HepG2 (cell line): ENCODE measurements around the gene SMTNL1. TPM values are rescaled to one million over a fixed set of nuclear protein-coding genes. Genes with fewer than 3 reads are reported as not detected.

ENCODE experiments used
- ATAC-seq: fragments of 200-7000 bp; cut with Tn5 transposase; 3 replicates; pipeline ENCODE4 v1.9.1; 2020; ENCODE audit warnings: mild to moderate bottlenecking, moderate library complexity
- BruUV-seq: library from RNA; stranded (reverse); fragments of 400-500 nt; replicated peaks from 2 replicates; lab custom pipeline; 2021; lab: Mats Ljungman, UMichigan
- CTCF ChIA-PET: fragments of 300-600 bp; formaldehyde crosslinking; extraction: SDS; loops from one replicate; lab custom pipeline; 2021; ENCODE audit warnings: low total read pairs, inconsistent platforms, low intra/inter-chr PET ratio; lab: Yijun Ruan, JAX
- POLR2A ChIA-PET: fragments of 350-600 bp; sonication (Branson Sonifier 250); formaldehyde crosslinking; loops from one replicate; lab custom pipeline; 2020; ENCODE audit warnings: antibody characterized with exemption, inconsistent platforms; lab: Yijun Ruan, JAX
- DNase-seq: peaks from one replicate; pipeline ENCODE4 v3.0.0-alpha.2; 2015; ENCODE audit warnings: low spot score
- FAIRE-seq: peaks from 3 replicates; lab custom pipeline; 2011; peaks lifted over from hg19 to GRCh38; lab: Jason Lieb, UNC
- H2AFZ ChIP-seq: one replicate; pipeline ENCODE4 v1.6.1; 2011; ENCODE audit warnings: low read length, inconsistent platforms
- H3K27ac ChIP-seq: fragments of 300-600 bp; 3 replicates; pipeline ENCODE4 v1.8.0; 2011; ENCODE audit warnings: mixed run types, mild to moderate bottlenecking, mixed read lengths, low read length, inconsistent platforms; ENCODE audit not compliant: insufficient read depth; ENCODE audit errors: extremely low read length
- H3K27me3 ChIP-seq, 2 experiments: fragments of 200-600 bp in 1 of 2; 2 replicates in 1 of 2; 3 replicates in 1 of 2; pipeline versions ENCODE4 v1.6.0 to v1.8.0; 2011; ENCODE audit warnings: low read length in 2 of 2, mild to moderate bottlenecking in 2 of 2, moderate library complexity in 2 of 2, inconsistent platforms in 1 of 2; ENCODE audit not compliant: insufficient read depth in 2 of 2, control insufficient read depth in 1 of 2
- H3K36me3 ChIP-seq, 2 experiments: fragments of 200-600 bp in 1 of 2; replicated peaks in 1 of 2; 2 replicates in 1 of 2; 3 replicates in 1 of 2; pipeline versions ENCODE4 v1.5.1 to v1.8.0; 2011; ENCODE audit warnings: low read length in 2 of 2, inconsistent platforms in 1 of 2; ENCODE audit not compliant: insufficient read depth in 2 of 2, control insufficient read depth in 1 of 2
- H3K4me1 ChIP-seq: 2 replicates; pipeline ENCODE4 v1.5.1; 2012; ENCODE audit warnings: low read length, inconsistent platforms; ENCODE audit not compliant: insufficient read depth
- H3K4me2 ChIP-seq: 2 replicates; pipeline ENCODE4 v1.6.0; 2011; ENCODE audit warnings: low read depth, low read length, inconsistent platforms
- H3K4me3 ChIP-seq, 3 experiments: fragments of 200-600 bp in 1 of 3; sonication (generic), shearing (Covaris generic) in 1 of 3; replicated peaks in 1 of 3; 2 replicates each; pipeline ENCODE4 v1.5.1; 2011 to 2016; ENCODE audit warnings: low read length in 3 of 3, inconsistent platforms in 2 of 3, low read depth in 2 of 3, mild to moderate bottlenecking in 2 of 3, control low read depth in 1 of 3, mixed read lengths in 1 of 3; ENCODE audit not compliant: insufficient read depth in 1 of 3
- H3K79me2 ChIP-seq: one replicate; pipeline ENCODE4 v1.6.1; 2011; ENCODE audit warnings: low read length, inconsistent platforms; ENCODE audit not compliant: insufficient read depth
- H3K9ac ChIP-seq: 2 replicates; pipeline ENCODE4 v1.6.0; 2011; ENCODE audit warnings: mild to moderate bottlenecking, low read depth, low read length, inconsistent platforms; ENCODE audit not compliant: insufficient read depth
- H3K9me3 ChIP-seq: 2 replicates; pipeline ENCODE4 v1.5.1; 2012; ENCODE audit warnings: mild to moderate bottlenecking, low read length
- H4K20me1 ChIP-seq: 2 replicates; pipeline ENCODE4 v1.6.0; 2011; ENCODE audit warnings: inconsistent platforms, mild to moderate bottlenecking, low read length, moderate library complexity; ENCODE audit not compliant: insufficient read depth
- GPBP1L1 ChIP-seq: sonication (generic); formaldehyde crosslinking; IDR thresholded peaks from 2 replicates; pipeline ENCODE4 v1.5.0; 2020; ENCODE audit warnings: mild to moderate bottlenecking, missing genetic modification reagents
- KLF9 ChIP-seq: IDR thresholded peaks from 2 replicates; pipeline ENCODE4 v1.6.1; 2016; ENCODE audit warnings: low read depth
- NFKBIZ ChIP-seq: IDR thresholded peaks from 2 replicates; pipeline ENCODE4 v1.6.1; 2018; ENCODE audit warnings: missing genetic modification reagents, missing compliant biosample characterization
- ZFX ChIP-seq: sonication (generic); formaldehyde crosslinking; IDR thresholded peaks from 2 replicates; pipeline ENCODE4 v1.4.0; 2020; ENCODE audit warnings: mild to moderate bottlenecking, low read depth, missing genetic modification reagents, moderate library complexity
- ZNF24 ChIP-seq: fragments of 450-650 bp; IDR thresholded peaks from 2 replicates; pipeline ENCODE4 v1.6.1; 2017; ENCODE audit warnings: antibody characterized with exemption, mild to moderate bottlenecking
- ZNF263 ChIP-seq: sonication (generic); formaldehyde crosslinking; IDR thresholded peaks from 2 replicates; pipeline ENCODE4 v1.4.0; 2020; ENCODE audit warnings: missing genetic modification reagents
- ZNF710 ChIP-seq: sonication (generic); formaldehyde crosslinking; IDR thresholded peaks from 2 replicates; pipeline ENCODE4 v1.5.0; 2020; ENCODE audit warnings: mild to moderate bottlenecking, missing genetic modification reagents, borderline replicate concordance
- WGBS: methylation state at CpG from one replicate; pipeline ENCODE4 v1.1.6; 2017; ENCODE audit warnings: low lambda C conversion rate; 5-methylcytosine and 5-hydroxymethylcytosine counted together
- in situ Hi-C: cut with HindIII; loops from 2 replicates; pipeline ENCODE4 v1.10.0; 2017; ENCODE audit warnings: low pct_unique_long_range_greater_than_20kb; ENCODE audit not compliant: extremely low pct_ligation_motif_present
- intact Hi-C: fragments of 100-400 bp; cut with micrococcal nuclease; formaldehyde crosslinking; loops from one replicate; pipeline ENCODE4 v1.10.0; 2022; ENCODE audit not compliant: unreplicated experiment
- polyA plus RNA-seq, 8 experiments: library from polyadenylated mRNA; depleted of rRNA in 3 of 8; stranded (reverse) in 7 of 8; unstranded in 1 of 8; fragments of >200 nt; fragmentation: Illumina TruSeq in 4 of 8; extraction: Trizol in 4 of 8; gene quantifications; 2 replicates each; pipeline versions ENCODE4 v1.2.1 to v1.2.3, GENCODE V29; 2011 to 2016; ENCODE audit warnings: low read depth in 4 of 8, missing spikeins in 1 of 8, mixed read lengths in 1 of 8; ENCODE audit not compliant: insufficient read depth in 1 of 8
- total RNA-seq, 5 experiments: library from RNA; depleted of rRNA; stranded (reverse); fragments of >200 nt; fragmentation: Illumina TruSeq; extraction: Trizol; gene quantifications; 2 replicates each; pipeline ENCODE4 v1.2.3, GENCODE V29; 2016; ENCODE audit warnings: low read depth in 1 of 5

Gene SMTNL1
- total and polyA plus RNA-seq, 2 of the 13 experiments (the other 11 are each of a cell fraction or from before 2014, with no cell fraction given) = 0.04 TPM; not detected in 1

GRCh38 chr11:57584341-57584740 lies 46.9 kb downstream of the SMTNL1 start:
- peak overlapping the region; percentile 19 to 31 (median 30); a peak in 3 of 6 replicates for H3K4me3 ChIP-seq
- no TSS peak for BruUV-seq
- H3K79me2 ChIP-seq = no peaks in the 10 kb centered on the region
- 12% methylated on average over 8 of the region's 9 CpGs for WGBS
- DNase-seq (no peak), ATAC-seq (peak; percentile 57), FAIRE-seq (no peak)
- H4K20me1 ChIP-seq = no peaks in the 10 kb centered on the region
- no peaks in the 10 kb centered on the region for H3K9me3 ChIP-seq
- ChIA-PET POLR2A (interaction anchor here (0.7 to 1.3 kb wide), 2 partner anchors 9 to 12 kb away, joined by 3 to 4 read pairs; no protein-coding TSS in a partner anchor), CTCF (no interaction called here)
- intact Hi-C loops (no loop called here), in situ Hi-C loops (no loop called here)
- no peak overlapping the region for H3K27ac ChIP-seq
- H3K9ac ChIP-seq = peak overlapping the region; percentile 4; the same call in 1 of the 2 replicates
- TF ChIP-seq ZNF263 (CRISPR knock-in tag) (no peak), ZFX (CRISPR knock-in tag) (0 out of 2 replicates have a peak, but pooled peaks have one; percentile 13), KLF9 (CRISPR knock-in tag) (no peak), ZNF24 (no peak), GPBP1L1 (CRISPR knock-in tag) (no peak)
- peak overlapping the region; percentile 63 for H3K4me2 ChIP-seq
- peaks cover 0 to 3% of the 10 kb centered on the region in 2 experiments; a peak in 1 of 5 replicates for H3K27me3 ChIP-seq
- H3K36me3 ChIP-seq = no peaks in the 10 kb centered on the region
- peaks cover 36% of the 10 kb centered on the region for H3K4me1 ChIP-seq
- peak overlapping the region; percentile 54 for H2AFZ ChIP-seq

- intact Hi-C loops = no loop called here
- Histone ChIP-seq H3K9me3 (no peaks in the 10 kb centered on the region), H3K36me3 (no peaks in the 10 kb centered on the region), H3K79me2 (no peaks in the 10 kb centered on the region), H3K4me3 (no peak overlapping the region)
- POLR2A ChIA-PET = interaction anchor here (1.3 kb wide), 1 partner anchor 8 kb away, joined by 3 read pairs; no protein-coding TSS in a partner anchor
- TF ChIP-seq NFKBIZ (CRISPR knock-in tag) (no peak), ZNF710 (CRISPR knock-in tag) (no peak)
- TF ChIP-seq, all 625 proteins: peak for 0
- ATAC-seq (no peak), DNase-seq (no peak), FAIRE-seq (no peak)
- Histone ChIP-seq H3K4me1 (peaks cover 36% of the 10 kb centered on the region), H3K4me2 (no peak overlapping the region), H3K9ac (no peak overlapping the region), H3K27me3 (peaks cover 0 to 3% of the 10 kb centered on the region in 2 experiments; a peak in 1 of 5 replicates), H2AFZ (no peak overlapping the region), H4K20me1 (no peaks in the 10 kb centered on the region), H3K27ac (no peak overlapping the region)
- CTCF ChIA-PET = no interaction called here
- BruUV-seq = no TSS peak
- in situ Hi-C loops = no loop called here
These were observed 47.9 kb downstream of the SMTNL1 start for GRCh38 chr11:57585301-57585700.
